Suppressor macrophage treated with lipopolysaccharide for 1 hour (primary cell): ENCODE results near the gene STK4.

Experiments used
- DNase-seq, 3 donors: peaks; one replicate each; pipeline ENCODE4 v3.0.0-alpha.2; 2020 to 2022

The STK4 gene

GRCh38 chr20:44955270-44955669 lies 11.0 kb upstream of the STK4 start:
- no peak for DNase-seq

GRCh38 chr20:44956410-44956809 lies 9.9 kb upstream of the STK4 start:
- no peak for DNase-seq

GRCh38 chr20:44958276-44958675 lies 8.0 kb upstream of the STK4 start:
- DNase-seq: no peak

- DNase-seq: peak; percentile 40 to 67 (median 64)
Observed at GRCh38 chr20:44959082-44959637, 7.2 kb upstream of the STK4 start.

- peak; percentile 94 to 96 (median 96) for DNase-seq
Observed at GRCh38 chr20:44959638-44960102, 6.6 kb upstream of the STK4 start.

GRCh38 chr20:44960103-44960852 lies 6.0 kb upstream of the STK4 start, which contains the start of gene TOMM34:
Gene TOMM34 (minus strand): TSS chr20:44960397. CDS start chr20:44960333, 64 bp downstream.
- peak; percentile 95 to 98 (median 98) for DNase-seq

- DNase-seq: no peak
Observed at GRCh38 chr20:44961011-44961869, 5.1 kb upstream of the STK4 start.

- peak in 2 of 3 donors; percentile 44 to 45 for DNase-seq
Observed at GRCh38 chr20:44961870-44962267, 4.4 kb upstream of the STK4 start.

GRCh38 chr20:44962483-44962882 lies 3.8 kb upstream of the STK4 start:
- DNase-seq: no peak

- DNase-seq: no peak
Observed at GRCh38 chr20:44963325-44964215, 2.7 kb upstream of the STK4 start.

- no peak for DNase-seq
Observed at GRCh38 chr20:44965651-44966029, 672 bp upstream of the STK4 start.

- peak; percentile 64 to 74 (median 72) for DNase-seq
Observed at GRCh38 chr20:44967207-44967807, 995 bp downstream of the STK4 start.

- DNase-seq: peak in 2 of 3 donors; percentile 64 to 78
Observed at GRCh38 chr20:44969300-44969894, 3.1 kb downstream of the STK4 start.

GRCh38 chr20:44970243-44970757 lies 4.0 kb downstream of the STK4 start:
- DNase-seq: peak in 2 of 3 donors; percentile 76 to 89

GRCh38 chr20:44973053-44973452 lies 6.7 kb downstream of the STK4 start:
- peak in 2 of 3 donors; percentile 32 to 65 for DNase-seq

GRCh38 chr20:44976698-44977097 lies 10.4 kb downstream of the STK4 start:
- no peak for DNase-seq

- peak; percentile 79 to 93 (median 91) for DNase-seq
Observed at GRCh38 chr20:44979090-44979621, 12.8 kb downstream of the STK4 start.

GRCh38 chr20:44981736-44982406 lies 15.6 kb downstream of the STK4 start:
- DNase-seq: no peak

- no peak for DNase-seq
Observed at GRCh38 chr20:44983093-44983674, 16.9 kb downstream of the STK4 start.

GRCh38 chr20:44988631-44989171 lies 22.4 kb downstream of the STK4 start:
- no peak for DNase-seq
